ENCODE results near the gene CD177.
"Not testable (repeated sequence)": the region's sequence is repeated elsewhere in the genome, so short reads cannot be mapped to it uniquely, and the experiment has no call there.

The CD177 gene

DNA sequence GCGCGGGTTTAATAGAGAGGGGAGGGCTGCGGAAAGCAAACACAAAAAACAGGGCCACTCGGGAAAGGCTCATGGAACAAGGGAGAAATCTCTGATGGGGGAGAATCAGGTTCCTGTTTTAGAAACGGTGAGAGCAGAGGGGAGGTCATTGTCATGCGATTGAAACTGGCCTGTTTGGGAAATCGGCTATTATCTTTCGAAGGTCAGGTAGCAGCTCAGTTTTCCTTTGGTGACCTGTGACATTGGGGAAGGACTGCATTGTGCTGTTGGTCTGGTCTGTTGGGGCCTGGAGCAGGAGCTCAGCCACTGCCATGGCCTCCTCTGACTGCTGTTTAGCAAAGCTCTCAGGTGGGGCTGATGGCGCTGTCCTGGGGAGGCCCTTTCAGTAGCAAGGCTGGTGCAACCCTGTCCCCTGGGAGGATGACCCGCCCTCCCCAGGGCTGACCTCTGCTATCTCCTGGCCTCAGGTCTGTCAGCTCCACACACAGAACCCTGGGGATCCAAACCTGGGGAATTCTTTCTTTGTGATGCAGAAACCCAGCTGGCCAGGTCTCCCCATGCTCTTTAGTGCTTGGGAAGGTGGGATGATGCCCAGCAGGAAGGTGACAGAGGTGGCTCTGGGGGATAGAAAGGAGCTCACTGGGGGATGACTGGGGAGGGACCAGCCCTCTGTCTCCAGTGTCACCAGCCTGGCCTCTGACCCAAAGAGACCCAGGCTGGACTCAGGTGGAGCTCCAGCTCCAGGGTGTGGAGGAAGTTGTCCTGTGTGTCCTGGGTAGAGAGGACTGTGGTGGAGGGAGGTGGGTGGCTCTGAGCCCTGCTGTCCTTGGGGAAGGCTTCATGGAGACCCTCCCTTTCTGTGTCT lies 21.2 kb upstream of the CD177 start:
- DNase-seq: no peak

DNA sequence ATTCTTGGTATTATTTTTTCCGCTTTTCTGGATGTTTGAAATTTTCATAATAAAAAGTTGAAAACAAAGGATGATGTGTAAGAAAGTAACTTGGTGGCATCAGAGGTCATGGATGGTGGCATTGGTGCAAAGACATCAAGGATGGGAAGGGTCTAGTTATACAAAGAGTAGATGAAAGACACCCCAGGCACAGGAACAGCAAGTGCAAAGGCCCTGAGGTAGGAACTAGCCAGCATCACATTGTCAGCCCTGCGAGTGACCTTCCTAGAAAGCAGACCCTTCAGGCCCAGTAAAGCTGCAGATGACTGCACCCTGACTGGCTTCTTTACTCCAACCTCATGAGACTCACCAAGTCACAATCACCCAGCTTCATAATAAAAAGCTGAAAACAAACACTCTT lies 17.0 kb upstream of the CD177 start:
- DNase-seq: not testable (repeated sequence)

DNA sequence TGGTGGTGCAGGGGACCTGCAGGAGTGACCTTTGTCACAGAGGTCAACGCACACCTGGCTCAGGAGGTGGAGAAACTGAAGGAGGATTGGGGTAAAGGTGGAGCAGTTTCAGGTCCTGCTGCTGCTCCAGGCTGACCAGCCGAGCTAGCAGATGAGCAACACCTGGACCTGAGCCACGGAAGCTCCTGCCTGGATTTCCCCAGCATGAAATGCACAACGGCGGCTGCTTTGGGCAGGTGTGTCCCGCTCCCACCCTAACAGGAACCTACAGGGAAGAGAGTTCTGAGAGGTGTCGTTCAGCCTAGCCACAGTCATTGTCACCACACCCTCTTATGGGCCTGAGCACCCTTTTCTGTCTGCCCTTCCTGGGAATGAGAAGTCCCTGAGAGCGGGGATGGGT lies 15.7 kb upstream of the CD177 start:
- no peak for DNase-seq

DNA sequence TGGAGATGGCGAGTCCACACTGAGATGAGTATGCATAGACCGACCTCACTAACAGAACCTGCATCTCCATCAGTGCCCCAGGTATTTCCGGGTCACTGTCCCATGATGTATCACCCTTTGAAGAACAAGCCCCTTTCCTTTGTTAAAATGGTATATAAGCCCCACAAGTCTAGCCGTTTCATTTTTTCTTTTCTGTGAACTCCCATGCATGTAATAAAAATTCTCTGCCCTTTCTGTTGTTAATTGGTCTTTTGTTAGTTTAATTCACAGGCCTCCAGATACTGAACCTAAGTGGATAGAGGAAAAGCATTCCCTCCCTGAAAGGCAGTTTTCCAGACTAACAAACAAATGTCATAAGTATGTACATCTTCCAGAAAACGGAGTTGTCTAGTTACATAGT lies 15.0 kb upstream of the CD177 start:
- DNase-seq: no peak

DNA sequence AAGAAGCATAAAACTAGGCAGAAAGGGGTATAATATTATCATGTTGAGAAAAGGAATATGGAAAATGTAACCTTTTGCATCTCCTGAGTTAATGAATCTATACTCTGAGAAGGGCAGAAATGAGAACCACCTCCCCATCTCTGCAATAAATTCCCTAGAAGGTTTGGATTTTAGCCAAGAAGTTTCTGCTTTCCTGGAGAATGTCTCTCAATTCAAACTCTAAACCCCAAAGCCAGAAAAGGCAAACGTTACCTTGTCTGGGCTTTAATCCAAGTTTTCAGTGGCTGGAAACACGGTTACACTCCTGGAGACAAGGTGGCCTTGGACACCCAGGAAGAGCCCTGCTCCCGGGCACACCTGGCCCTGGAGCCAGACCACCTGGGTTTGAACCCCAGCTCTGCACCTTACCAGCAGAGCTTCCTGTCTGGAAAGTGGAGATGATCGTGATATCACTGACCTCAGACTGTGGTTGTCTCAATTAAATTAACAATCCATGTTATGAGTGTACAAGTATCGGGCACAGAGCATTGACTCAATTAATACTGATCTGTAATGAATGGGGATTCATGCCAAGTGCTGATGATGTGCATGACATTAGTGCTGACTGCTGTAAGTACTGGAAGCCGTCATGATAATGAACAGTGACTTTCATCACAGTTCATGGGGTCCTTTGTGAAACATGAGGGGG lies 14.1 kb upstream of the CD177 start:
- not testable (repeated sequence) for DNase-seq

DNA sequence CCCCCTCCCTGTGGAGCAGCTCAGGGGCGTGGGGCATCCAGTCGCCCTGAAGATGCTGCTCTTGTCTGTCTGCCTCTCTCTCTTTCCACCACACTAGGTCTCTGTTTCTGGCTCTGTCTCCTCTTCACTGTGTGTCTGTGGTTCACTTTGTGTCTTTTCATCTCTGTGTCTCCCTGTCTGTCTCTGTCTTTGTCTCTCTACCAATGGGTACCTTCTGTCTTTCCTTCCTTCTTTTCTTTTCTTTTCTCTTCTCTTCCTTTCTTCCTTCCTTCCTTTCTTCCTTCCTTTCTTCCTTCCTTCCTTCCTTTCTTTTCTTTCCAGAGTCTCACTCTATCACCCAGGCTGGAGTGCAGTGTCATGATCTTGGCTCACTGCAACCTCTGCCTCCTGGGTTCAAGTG lies 13.4 kb upstream of the CD177 start:
- not testable (repeated sequence) for DNase-seq

DNA sequence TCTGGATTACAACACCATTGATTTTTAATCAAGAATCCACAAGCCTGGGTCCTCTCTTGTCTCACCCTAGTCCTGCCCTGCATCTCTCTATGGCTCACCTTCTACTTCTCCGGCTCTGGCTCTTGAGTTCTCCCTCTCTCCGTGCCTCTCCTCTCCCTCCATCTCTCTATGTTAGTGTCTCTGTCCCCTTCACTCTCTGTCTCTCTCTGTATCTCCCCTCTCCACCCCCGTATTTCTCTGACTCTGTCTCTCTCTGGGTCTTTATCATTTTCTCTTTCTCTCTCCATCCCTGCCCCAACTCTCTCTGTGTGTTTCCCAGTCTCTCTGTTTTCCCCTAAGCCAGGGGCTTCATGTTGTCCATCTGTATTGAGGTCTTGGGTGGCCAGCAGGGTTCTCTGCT lies 12.4 kb upstream of the CD177 start:
- not testable (repeated sequence) for DNase-seq

DNA sequence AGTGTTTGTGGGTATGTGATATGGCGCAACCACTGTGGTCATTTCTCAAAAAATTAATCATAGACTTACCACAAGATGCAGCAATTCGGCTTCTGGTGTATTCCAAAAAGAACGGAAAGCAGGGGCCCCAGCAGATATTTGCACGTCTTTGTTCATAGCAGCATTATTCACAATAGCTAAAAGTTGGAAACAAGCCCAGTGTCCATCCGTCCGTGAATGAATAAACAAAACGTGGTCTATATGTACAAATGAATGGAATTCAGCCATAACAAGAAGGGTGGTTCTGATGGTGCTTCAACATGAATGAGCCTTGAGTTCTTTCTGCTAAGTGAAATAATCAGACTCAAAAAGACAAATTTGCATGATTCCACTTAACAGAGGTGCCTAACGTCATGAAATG lies 11.4 kb upstream of the CD177 start:
- not testable (repeated sequence) for DNase-seq

DNA sequence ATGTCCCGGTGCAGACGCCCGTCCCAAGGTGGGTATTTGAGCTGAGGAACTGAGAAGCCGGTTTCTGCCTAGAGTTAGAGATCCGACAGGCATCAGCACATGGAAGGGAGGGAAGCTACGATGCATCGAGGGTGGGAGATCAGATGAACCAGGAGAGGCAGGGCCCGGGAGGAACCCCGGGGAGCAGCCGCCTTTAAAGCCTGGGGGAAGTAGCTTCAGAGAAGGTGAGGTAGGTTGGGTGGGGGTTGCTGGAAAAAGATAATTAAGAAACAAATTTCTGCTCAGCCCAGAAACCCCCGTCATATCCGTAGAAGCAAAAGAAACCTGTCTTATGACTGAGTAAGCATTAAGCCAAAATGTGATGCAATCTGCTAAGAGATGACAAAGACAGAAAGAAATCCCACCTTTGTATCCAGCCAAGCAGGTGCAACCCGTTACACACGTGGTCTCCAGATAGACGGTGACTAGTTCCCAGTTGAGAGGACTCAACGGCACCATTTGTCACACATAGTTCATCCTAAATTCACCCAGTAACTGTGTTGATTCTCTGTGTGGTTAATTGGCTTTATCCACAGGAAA lies 9.1 kb upstream of the CD177 start:
- DNase-seq: not testable (repeated sequence)

DNA sequence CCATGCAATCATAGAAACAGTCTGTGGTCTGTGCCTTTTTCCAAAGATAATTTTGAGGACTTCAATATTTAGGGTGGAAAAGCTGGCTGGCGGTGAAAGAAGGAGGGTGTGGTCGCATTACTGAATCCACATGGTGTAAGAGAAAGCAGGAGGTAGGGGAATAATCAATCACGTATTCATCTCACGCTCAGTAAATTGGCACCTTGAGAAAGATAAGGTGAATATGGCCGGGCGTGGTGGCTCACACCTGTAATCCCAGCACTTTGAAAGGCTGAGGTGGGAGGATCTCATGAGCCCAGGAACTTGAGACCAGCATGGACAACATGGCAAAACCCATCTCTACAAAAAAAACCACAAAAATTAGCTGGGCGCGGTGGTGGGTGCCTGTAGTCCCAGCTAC lies 3.7 kb upstream of the CD177 start:
- DNase-seq: not testable (repeated sequence)

DNA sequence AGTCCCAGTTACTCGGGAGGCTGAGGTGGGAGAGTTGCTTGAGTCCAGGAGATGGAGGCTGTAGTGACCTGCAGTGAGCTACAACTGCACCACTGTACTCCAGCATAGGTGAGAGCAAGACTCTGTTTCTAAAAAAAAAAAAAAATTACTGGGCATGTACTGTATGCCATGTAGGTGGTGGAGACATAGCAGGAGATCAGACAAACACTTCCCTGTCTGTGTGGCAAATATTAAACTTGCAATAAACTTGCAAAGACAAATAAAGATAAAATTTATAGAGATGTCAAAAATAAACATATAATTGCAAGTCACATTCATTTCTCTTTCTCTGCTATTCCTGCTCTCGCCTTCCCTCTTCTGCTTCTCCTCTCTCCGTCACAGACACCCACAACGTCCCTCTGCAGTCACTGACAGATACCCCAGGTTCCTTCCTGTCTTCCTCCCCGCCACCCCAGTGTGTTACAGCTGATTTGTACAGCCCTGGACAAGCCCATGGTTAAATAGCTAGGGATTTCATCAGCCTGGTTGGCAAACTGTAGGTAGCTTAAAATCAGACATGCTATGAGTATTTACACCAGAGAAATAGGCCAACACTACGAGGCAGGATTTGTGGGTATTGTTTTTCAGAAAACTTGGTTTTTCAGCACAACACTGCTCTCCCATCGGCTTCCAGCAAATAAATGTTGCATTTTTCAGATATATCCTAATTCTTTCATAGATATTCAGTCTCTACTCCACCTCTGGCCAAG lies 1.3 kb upstream of the CD177 start:
- DNase-seq: no peak

DNA sequence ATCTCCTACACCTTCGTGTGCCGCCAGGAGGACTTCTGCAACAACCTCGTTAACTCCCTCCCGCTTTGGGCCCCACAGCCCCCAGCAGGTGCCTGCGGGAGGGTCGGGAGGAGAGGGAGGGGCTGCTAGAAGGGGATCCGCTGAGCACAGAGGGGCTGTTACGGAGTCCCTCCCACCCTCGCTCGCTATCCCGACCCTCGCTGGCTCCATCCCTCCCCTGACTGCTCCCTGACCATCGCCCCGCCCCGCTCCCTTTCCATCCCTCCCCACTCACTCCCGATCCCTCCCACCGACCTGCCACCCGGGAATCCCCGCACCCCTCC lies 780 bp downstream of the CD177 start:
- no peak for DNase-seq

DNA sequence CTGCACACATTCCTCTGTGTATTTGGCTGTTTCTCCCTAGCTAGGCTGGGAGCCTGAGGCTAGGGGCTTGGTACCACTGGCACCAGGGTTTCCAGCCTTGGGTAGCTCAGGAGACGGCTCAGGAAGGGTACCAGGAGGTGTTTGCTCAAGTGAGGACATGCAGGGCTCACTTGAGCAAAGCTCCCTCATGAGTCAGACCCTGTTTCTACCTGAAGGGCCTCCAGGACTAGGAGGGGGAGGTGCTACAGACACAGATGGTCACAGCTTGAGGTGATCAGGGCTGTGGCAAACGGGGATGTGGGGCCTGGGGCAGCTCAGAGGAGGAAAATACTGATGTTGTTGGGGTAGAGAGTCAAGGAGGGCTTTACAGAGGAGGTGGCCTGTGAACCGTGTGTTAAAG lies 3.3 kb downstream of the CD177 start:
- DNase-seq: not testable (repeated sequence)

DNA sequence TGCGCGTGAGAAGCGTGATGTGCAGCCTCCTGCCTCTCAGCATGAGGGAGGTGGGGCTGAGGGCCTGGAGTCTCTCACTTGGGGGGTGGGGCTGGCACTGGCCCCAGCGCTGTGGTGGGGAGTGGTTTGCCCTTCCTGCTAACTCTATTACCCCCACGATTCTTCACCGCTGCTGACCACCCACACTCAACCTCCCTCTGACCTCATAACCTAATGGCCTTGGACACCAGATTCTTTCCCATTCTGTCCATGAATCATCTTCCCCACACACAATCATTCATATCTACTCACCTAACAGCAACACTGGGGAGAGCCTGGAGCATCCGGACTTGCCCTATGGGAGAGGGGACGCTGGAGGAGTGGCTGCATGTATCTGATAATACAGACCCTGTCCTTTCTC lies 8.7 kb downstream of the CD177 start:
- DNase-seq: no peak

DNA sequence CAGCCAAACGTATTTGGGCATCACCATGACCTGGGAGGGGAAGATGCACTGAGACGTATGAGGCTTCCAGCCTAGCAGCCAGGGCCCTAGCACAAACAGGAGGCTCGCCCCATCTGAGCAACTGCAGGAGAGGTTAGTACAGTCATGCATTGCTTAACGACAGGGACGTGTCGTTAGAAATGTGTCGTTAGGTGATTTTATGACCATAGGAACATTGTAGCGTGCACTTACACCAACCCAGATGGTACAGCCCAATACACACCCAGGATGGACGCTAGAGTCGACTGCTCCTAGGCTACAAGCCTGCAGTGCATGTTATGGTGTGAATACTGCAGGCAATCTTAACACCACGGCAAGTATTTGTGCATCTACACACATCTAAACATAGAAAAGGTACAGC lies 9.3 kb downstream of the CD177 start:
- DNase-seq: no peak

DNA sequence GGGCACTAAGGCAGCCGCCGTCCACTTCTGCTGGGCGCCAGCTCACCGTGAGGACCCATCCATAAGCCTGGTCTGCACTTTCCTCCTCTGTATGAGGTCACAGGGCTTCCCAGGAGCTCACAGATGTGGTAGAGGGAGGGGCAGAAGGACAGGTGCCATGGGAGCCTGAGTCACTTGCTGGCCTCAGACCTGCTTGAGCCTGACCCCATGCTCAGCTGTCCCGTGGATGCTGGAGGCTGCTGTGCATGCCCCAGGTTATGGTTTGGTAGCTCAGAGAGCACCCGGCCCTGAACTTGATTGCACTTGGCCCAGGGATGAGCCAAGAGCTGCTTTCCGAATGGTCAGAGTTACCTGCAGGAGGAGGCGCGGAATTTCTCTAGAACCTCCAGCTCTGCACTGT lies 12.2 kb downstream of the CD177 start:
- not testable (repeated sequence) for DNase-seq

DNA sequence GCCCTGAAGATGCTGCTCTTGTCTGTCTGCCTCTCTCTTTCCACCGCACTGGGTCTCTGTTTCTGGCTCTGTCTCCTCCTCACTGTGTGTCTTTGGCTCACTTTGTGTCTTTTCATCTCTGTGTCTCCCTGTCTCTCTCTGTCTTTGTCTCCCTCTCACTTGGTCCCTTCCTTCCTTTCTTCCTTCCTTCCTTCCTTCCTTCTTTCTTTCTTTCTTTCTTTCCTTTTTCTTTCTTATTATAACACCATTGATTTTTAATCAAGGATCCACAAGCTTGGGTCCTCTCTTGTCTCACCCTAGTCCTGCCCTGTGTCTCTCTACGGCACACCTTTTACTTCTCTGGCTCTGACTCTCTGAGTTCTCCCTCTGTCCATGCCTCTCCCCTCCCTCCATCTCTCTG lies 14.3 kb downstream of the CD177 start:
- no peak for DNase-seq

DNA sequence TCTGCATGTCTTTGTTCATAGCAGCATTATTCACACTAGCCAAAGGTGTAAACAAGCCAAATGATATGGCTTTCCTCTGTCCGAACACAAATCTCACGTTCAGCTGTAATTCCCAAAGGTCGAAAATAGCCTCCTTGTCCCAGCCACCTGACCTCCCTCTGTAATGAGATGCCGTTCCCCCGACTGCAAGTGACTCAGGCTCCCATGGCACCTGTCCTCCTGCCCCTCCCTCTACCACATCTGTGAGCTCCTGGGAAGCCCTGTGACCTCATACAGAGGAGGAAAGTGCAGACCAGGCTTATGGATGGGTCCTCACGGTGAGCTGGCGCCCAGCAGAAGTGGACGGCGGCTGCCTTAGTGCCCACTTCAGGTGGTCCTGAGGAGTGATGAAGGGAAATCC lies 15.4 kb downstream of the CD177 start:
- not testable (repeated sequence) for DNase-seq

DNA sequence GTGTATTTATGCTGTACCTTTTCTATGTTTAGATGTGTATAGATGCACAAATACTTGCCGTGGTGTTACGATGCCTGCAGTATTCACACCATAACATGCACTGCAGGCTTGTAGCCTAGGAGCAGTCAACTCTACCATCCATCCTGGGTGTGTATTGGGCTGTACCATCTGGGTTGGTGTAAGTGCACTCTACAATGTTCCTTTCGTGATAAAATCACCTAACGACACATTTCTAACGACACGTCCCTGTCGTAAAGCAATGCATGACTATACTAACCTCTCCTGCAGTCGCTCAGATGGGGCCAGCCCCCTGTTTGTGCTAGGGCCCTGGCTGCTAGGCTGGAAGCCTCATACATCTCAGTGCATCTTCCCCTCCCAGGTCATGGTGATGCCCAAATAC lies 18.4 kb downstream of the CD177 start:
- no peak for DNase-seq

DNA sequence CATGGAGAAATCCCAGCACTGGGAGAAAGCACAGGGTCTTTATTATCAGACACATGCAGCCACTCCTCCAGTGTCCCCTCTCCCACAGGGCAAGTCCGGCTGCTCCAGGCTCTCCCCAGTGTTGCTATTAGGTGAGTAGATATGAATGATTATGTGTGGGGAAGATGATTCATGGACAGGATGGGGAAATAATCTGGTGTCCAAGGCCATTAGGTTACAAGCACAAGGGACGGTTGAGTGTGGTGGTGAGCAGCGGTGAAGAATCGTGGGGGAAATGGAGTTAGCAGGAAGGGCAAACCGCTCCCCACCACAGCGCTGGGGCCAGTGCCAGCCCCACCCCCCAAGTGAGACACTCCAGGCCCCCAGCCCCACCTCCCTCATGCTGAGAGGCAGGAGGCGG lies 19.0 kb downstream of the CD177 start:
- DNase-seq: no peak

DNA sequence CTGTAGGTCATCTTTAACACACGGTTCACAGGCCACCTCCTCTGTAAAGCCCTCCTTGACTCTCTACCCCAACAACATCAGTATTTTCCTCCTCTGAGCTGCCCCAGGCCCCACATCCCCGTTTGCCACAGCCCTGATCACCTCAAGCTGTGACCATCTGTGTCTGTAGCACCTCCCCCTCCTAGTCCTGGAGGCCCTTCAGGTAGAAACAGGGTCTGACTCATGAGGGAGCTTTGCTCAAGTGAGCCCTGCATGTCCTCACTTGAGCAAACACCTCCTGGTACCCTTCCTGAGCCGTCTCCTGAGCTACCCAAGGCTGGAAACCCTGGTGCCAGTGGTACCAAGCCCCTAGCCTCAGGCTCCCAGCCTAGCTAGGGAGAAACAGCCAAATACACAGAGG lies 24.1 kb downstream of the CD177 start:
- DNase-seq: not testable (repeated sequence)

DNA sequence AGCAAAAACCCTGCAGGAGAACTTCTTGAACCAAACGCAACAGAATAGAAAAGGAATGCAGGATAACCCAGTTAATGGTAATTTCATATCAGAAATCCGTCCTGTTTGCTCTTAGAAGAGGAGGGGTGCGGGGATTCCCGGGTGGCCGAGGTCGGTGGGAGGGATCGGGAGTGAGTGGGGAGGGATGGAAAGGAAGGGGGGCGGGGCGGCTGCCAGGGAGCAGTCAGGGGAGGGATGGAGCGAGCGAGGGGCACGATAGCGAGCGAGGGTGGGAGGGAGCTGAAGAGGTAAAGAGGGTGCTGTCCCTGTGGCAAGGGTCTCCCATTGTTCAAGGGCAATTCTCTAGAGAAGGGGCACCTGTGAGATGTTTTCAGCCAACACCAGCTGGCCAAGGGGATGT lies 26.5 kb downstream of the CD177 start:
- no peak for DNase-seq

DNA sequence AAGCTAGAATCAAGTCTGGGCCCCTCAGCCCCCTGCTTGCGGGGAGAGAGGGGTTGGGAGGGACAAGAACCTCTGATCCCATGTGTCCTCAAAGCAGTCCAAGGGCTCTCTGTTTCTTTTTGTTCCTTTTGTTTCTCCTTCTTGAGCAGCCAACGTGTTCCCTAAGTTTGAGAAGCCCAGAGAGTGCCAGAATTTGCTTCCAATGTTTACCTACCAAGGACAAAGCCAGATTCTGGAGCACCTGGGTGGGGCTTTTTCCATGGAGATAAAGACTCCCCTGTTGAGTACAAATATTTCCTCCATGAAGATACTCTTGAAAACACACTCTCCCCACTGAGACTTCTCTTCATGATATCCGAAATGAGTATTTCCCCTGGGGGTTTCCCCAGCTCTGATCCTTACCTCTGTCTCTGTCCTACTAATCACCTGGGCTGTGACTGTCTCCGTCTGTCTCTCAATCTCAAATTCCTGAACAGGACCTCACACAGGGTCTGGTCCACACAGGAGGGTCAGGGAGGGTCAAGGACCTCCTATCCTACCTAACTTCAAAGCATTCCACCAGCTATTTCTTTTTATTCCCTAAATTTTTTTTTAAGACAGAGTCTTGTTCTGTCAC lies 27.4 kb downstream of the CD177 start:
- no peak for DNase-seq
